ENCODE measurements around the gene BLCAP. TPM values are rescaled to one million over a fixed set of nuclear protein-coding genes. Genes with fewer than 3 reads are reported as not detected.

BLCAP gene
- total and polyA plus RNA-seq, 2 of the 4 experiments (the other 2 are of a cell fraction) = 17.7 to 67.3 TPM

DNA sequence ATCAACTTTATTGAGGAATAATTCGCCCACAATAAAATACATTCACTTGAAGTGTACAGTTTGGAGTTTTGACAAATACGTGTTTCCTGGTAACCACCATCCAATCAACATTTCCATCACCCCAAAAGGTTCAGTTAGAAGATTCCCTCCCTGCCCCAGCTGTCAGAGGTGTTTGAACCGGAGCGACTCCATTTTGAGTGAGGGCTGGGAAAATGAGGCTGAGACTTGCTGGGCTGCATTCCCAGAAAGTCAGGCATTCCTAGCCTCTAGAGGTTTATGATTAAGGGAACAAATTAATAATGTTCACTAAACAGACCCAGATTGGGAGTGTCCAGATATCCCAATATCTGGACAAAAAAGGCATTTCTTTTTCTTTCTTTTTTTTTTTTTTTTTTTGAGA, 33.0 kb upstream of the BLCAP start:
- dilution Hi-C loops (cut with HindIII; ENCODE audit: low sequenced_read_pairs, unreplicated experiment) = no loop called here
- no peak overlapping the region for H3K23ac ChIP-seq (ENCODE audit: low read depth, low read length)
- ChIA-PET POLR2A (ENCODE audit: unreplicated experiment) (no interaction called here), CTCF (no interaction called here)
- H3K4me2 ChIP-seq (ENCODE audit: low read depth, low read length) = no peak overlapping the region
- TF ChIP-seq, protein P1, sequence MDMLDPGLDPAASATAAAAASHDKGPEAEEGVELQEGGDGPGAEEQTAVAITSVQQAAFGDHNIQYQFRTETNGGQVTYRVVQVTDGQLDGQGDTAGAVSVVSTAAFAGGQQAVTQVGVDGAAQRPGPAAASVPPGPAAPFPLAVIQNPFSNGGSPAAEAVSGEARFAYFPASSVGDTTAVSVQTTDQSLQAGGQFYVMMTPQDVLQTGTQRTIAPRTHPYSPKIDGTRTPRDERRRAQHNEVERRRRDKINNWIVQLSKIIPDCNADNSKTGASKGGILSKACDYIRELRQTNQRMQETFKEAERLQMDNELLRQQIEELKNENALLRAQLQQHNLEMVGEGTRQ (IDR thresholded peaks at IDR 0.05; ENCODE audit: low read depth, low read length) = no peak
- no peak for TF ChIP-seq MAFK (IDR thresholded peaks at IDR 0.05; ENCODE audit: low read depth, low read length)
- TF ChIP-seq RAD21 (IDR thresholded peaks at IDR 0.05; ENCODE audit: low read length) = no peak
- TF ChIP-seq BHLHE40 (IDR thresholded peaks at IDR 0.05; ENCODE audit: low read depth, low read length) = no peak
- no peak for TF ChIP-seq ELK1 (IDR thresholded peaks at IDR 0.05; ENCODE audit: borderline replicate concordance, low read depth, low read length)
- no peak for TF ChIP-seq POLR2A (IDR thresholded peaks at IDR 0.05; ENCODE audit: low read depth, low read length)
- TF ChIP-seq MAZ (IDR thresholded peaks at IDR 0.05; ENCODE audit: borderline replicate concordance, low read depth, low read length) = no peak
- no peak for TF ChIP-seq NFE2L2 (IDR thresholded peaks at IDR 0.05; ENCODE audit: low read depth, low read length)
- TF ChIP-seq RCOR1 (IDR thresholded peaks at IDR 0.05; ENCODE audit: insufficient replicate concordance, low read length) = no peak
- TF ChIP-seq MXI1 (IDR thresholded peaks at IDR 0.05; ENCODE audit: borderline replicate concordance, low read depth, low read length) = no peak
- no peak for TF ChIP-seq CEBPB (IDR thresholded peaks at IDR 0.05; ENCODE audit: low read depth, low read length)
- TF ChIP-seq FOS (IDR thresholded peaks at IDR 0.05; ENCODE audit: low read depth, low read length) = no peak
- no peak for TF ChIP-seq SMC3 (IDR thresholded peaks at IDR 0.05; ENCODE audit: low read depth, low read length)
- no peak for TF ChIP-seq CHD1 (IDR thresholded peaks at IDR 0.05; ENCODE audit: low read depth, low read length)
- no peak for TF ChIP-seq RFX5 (IDR thresholded peaks at IDR 0.05; ENCODE audit: low read depth, low read length)
- no peak for TF ChIP-seq CTCF (conservative IDR thresholded peaks at IDR 0.05; ENCODE audit: low read depth, low read length)
- H3K9me3 ChIP-seq (ENCODE audit: control insufficient read depth, insufficient read depth, low read length) = no peaks in the 10 kb centered on the region
- H2BK5ac ChIP-seq (ENCODE audit: low read depth, low read length, poor library complexity, severe bottlenecking) = no peak overlapping the region
- no peak overlapping the region for H3K56ac ChIP-seq (ENCODE audit: extremely low read depth, insufficient read depth, low read length)
- no peak overlapping the region for H3K9ac ChIP-seq (ENCODE audit: low read depth, low read length)
- H3K27ac ChIP-seq (ENCODE audit: insufficient read depth, low read length) = no peak overlapping the region
- ATAC-seq (ENCODE audit: low read depth) = no peak
- no peaks in the 10 kb centered on the region for H4K20me1 ChIP-seq (ENCODE audit: insufficient read depth, low read length)
- H3K36me3 ChIP-seq (ENCODE audit: control insufficient read depth, insufficient read depth, low read length) = no peaks in the 10 kb centered on the region
- H2AK5ac ChIP-seq (ENCODE audit: low read depth, low read length) = no peak overlapping the region
- WGBS, 2 experiments (ENCODE audit: extremely low coverage in 2 of 2, insufficient read length in 1 of 2) = no CpG with 5 or more reads among the region's 4 CpGs
- no peak overlapping the region for H2AFZ ChIP-seq (replicated peaks; ENCODE audit: low read length, poor library complexity)
- H3K4ac ChIP-seq (ENCODE audit: low read depth, low read length) = no peak overlapping the region
- H3K14ac ChIP-seq (replicated peaks; ENCODE audit: low read depth, low read length) = no peak overlapping the region
- no peak overlapping the region for H3K18ac ChIP-seq (ENCODE audit: low read depth, low read length)
- no TSS peak for BruUV-seq (replicated peaks)
- intact Hi-C loops (cut with micrococcal nuclease) = no loop called here
- no peaks in the 10 kb centered on the region for H3K9me1 ChIP-seq (ENCODE audit: insufficient read depth, low read length)
- H2AK9ac ChIP-seq (replicated peaks; ENCODE audit: low read depth, low read length, poor library complexity) = no peak overlapping the region
- H3K79me1 ChIP-seq (ENCODE audit: low read depth in 1 of 2, low read length in 2 of 2) = no peaks in the 10 kb centered on the region
- no peak overlapping the region for H4K5ac ChIP-seq (ENCODE audit: low read depth, low read length)
- in situ Hi-C loops (cut with MboI; ENCODE audit: low sequenced_read_pairs) = loop anchor here (10.0 kb wide), 2 partner anchors 494 to 664 kb away; no protein-coding TSS in a partner anchor
- no peak overlapping the region for H2BK20ac ChIP-seq (ENCODE audit: low read depth, low read length)
- no peak overlapping the region for H2BK120ac ChIP-seq (ENCODE audit: low read depth, low read length)
- H2BK15ac ChIP-seq (ENCODE audit: low read depth, low read length) = no peak overlapping the region
- H4K8ac ChIP-seq (ENCODE audit: low read depth in 2 of 2, low read length in 2 of 2) = no peak overlapping the region
- H3K4me1 ChIP-seq (ENCODE audit: control insufficient read depth, insufficient read depth, low read length) = no peaks in the 10 kb centered on the region
- H3K27me3 ChIP-seq (ENCODE audit: control insufficient read depth, insufficient read depth, low read length) = peaks cover 41% of the 10 kb centered on the region
- no peak for DNase-seq
- no peak overlapping the region for H3K4me3 ChIP-seq (ENCODE audit: insufficient read depth, low read depth, low read length)
- H4K91ac ChIP-seq (ENCODE audit: insufficient read depth, low read depth, low read length) = no peak overlapping the region
